ENCODE results near the gene FBXW5. TPM values are rescaled to one million over a fixed set of nuclear protein-coding genes. Genes with fewer than 3 reads are reported as not detected.

The FBXW5 gene
- total and polyA plus RNA-seq, 9 of the 15 experiments (the other 6 are each of a cell fraction or from before 2014, with no cell fraction given): 0.21 to 128 (median 37.0) TPM

GRCh38 chr9:136944212-136944518, 373 bp downstream of the FBXW5 start:
- WGBS (ENCODE audit: insufficient coverage, low coverage, missing lambda C conversion rate): 0% methylated on average over 13 of the region's 45 CpGs
- H3K27ac ChIP-seq (ENCODE audit: extremely low read depth, low read depth, low read length): peak overlapping the region; percentile 91
- peaks cover 26% of the 10 kb centered on the region for H3K79me2 ChIP-seq (ENCODE audit: control insufficient read depth, insufficient read depth, low read length)
- FAIRE-seq: no peak
- no peaks in the 10 kb centered on the region for H3K9me3 ChIP-seq (replicated peaks; ENCODE audit: control insufficient read depth, insufficient read depth, low read depth, low read length)
- no peaks in the 10 kb centered on the region for H3K27me3 ChIP-seq (ENCODE audit: control insufficient read depth in 2 of 2, insufficient read depth in 2 of 2, low read length in 2 of 2)
- H2AFZ ChIP-seq (ENCODE audit: low read depth, low read length): peak overlapping the region; percentile 81
- H3K4me1 ChIP-seq (replicated peaks in 1 of 2; ENCODE audit: control insufficient read depth in 2 of 2, insufficient read depth in 2 of 2, low read length in 2 of 2): peaks cover 24 to 92% of the 10 kb centered on the region in 2 experiments
- intact Hi-C loops (cut with micrococcal nuclease) (loop anchor here (2.0 to 5.0 kb wide), 2 partner anchors 85 to 97 kb away; partner anchors contain the start of genes ABCA2 and PHPT1), in situ Hi-C loops (cut with MboI) (no loop called here)
- H3K36me3 ChIP-seq (ENCODE audit: control insufficient read depth, insufficient read depth, low read length): peaks cover 43% of the 10 kb centered on the region; the same call in 2 of the 3 replicates
- H3K4me3 ChIP-seq: peak overlapping the region; percentile 95
- ChIA-PET POLR2A (interaction anchor here (0.6 to 1.2 kb wide), 5 partner anchors 14 to 63 kb away, joined by 3 to 4 read pairs (median 3); partner anchors contain the start of gene PAXX), CTCF (ENCODE audit: low intra/inter-chr PET ratio) (no interaction called here)
- DNase-seq (ENCODE audit: extremely low read depth in 1 of 4, low spot score in 3 of 4): peak in 1 of 4 experiments; percentile 71
- peak overlapping the region; percentile 88 for H3K4me2 ChIP-seq (ENCODE audit: insufficient read depth, low read length)
- no TSS peak for BruUV-seq (replicated peaks)
- H3K9me1 ChIP-seq (ENCODE audit: control insufficient read depth, insufficient read depth, low read length): peaks cover 5% of the 10 kb centered on the region
- peak; percentile 65 for ATAC-seq
- H3K9ac ChIP-seq (ENCODE audit: insufficient read depth in 1 of 2, low read depth in 2 of 2, low read length in 2 of 2): peak overlapping the region; percentile 90 to 98
- no peaks in the 10 kb centered on the region for H4K20me1 ChIP-seq (replicated peaks; ENCODE audit: control insufficient read depth, insufficient read depth, low read length)
- TF ChIP-seq RB1 (IDR thresholded peaks at IDR 0.05; ENCODE audit: low read depth): peak; percentile 1; the same call in 1 of the 2 replicates
- TF ChIP-seq SIN3B (IDR thresholded peaks at IDR 0.05; ENCODE audit: low read depth): no peak; the same call in 1 of the 2 replicates
- TF ChIP-seq, protein P1, sequence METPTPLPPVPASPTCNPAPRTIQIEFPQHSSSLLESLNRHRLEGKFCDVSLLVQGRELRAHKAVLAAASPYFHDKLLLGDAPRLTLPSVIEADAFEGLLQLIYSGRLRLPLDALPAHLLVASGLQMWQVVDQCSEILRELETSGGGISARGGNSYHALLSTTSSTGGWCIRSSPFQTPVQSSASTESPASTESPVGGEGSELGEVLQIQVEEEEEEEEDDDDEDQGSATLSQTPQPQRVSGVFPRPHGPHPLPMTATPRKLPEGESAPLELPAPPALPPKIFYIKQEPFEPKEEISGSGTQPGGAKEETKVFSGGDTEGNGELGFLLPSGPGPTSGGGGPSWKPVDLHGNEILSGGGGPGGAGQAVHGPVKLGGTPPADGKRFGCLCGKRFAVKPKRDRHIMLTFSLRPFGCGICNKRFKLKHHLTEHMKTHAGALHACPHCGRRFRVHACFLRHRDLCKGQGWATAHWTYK (CRISPR knock-in tag; IDR thresholded peaks at IDR 0.05): peak; percentile 33; the same call in 1 of the 2 replicates
- no peak for TF ChIP-seq MEF2D (tag; conservative IDR thresholded peaks at IDR 0.05; ENCODE audit: low read depth)
- peak; percentile 83; the same call in 1 of the 2 replicates for TF ChIP-seq PHF8 (IDR thresholded peaks at IDR 0.05; ENCODE audit: borderline replicate concordance, low read length)
- TF ChIP-seq CREB1 (IDR thresholded peaks at IDR 0.05): 0 out of 2 replicates have a peak, but pooled peaks have one; percentile 11
- no peak for TF ChIP-seq CREB1 (CRISPR knock-in tag; IDR thresholded peaks at IDR 0.05)
- TF ChIP-seq, protein P2, sequence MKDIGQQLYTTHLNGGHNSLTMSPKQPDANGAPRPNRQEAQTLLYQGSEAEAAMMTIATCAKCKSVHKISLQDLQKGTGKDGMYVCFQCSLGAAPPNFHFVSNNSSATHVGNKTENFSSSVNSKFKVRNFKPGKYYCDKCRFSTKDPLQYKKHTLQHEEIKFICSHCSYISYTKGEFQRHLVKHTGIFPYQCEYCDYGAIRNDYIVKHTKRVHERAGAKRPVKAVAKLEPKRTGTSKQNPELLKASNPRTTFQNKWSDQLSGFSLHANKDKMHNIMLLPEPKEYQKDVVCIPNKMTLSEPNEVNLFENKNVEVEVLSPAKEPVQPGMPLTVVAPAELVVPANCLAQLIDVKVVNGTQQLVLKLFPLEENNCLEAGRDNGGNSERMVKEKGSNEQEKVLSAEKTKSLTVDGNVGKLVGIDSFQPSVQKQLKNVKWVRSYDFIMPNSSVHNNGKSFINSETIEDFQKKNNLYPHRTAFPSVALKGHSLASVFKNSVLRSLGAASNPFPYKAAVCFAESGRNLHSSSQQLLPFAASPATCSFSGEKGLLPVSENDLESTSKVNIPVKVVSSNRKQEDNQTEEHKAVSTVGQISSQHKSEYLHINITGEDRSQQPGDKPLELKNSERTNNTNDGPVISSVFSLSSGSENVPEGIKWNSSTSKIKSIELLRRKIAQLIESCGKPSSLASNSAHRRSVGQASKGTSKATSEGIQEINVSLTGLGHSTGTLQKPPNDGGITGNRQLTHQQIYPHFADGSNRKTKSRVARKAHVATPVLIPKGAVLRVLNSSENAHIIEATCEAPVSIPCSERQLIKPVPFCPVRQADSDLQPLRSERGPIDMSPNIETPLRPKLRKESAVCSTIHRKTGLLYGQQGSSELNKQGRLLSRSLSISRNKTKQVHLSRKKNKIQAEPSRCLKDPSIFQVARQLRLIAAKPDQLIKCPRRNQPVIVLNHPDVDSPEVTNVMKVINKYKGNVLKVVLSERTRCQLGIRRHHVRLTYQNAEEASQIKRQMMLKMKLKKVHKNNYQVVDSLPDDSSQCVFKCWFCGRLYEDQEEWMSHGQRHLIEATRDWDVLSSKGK (CRISPR knock-in tag; IDR thresholded peaks at IDR 0.05): no peak
- no peak for TF ChIP-seq ARHGAP35 (IDR thresholded peaks at IDR 0.05; ENCODE audit: partially characterized antibody)
- no peak for TF ChIP-seq CBX2 (IDR thresholded peaks at IDR 0.05; ENCODE audit: insufficient read depth, low read length, poor library complexity, severe bottlenecking)
- TF ChIP-seq ZFPM2 (CRISPR knock-in tag; IDR thresholded peaks at IDR 0.05): peak; percentile 88
- TF ChIP-seq STAT5B (CRISPR knock-in tag; IDR thresholded peaks at IDR 0.05): no peak
- TF ChIP-seq SMAD1 (IDR thresholded peaks at IDR 0.05; ENCODE audit: low read depth, low read length, partially characterized antibody): no peak

Measured in K562 (cell line).